GM12878 (cell line): ENCODE results near the gene HMCES. TPM values are rescaled to one million over a fixed set of nuclear protein-coding genes. Genes with fewer than 3 reads are reported as not detected.
"Not testable (repeated sequence)": the region's sequence is repeated elsewhere in the genome, so short reads cannot be mapped to it uniquely, and the experiment has no call there.

Experiments used
- ATAC-seq: fragments of 200-7000 bp; cut with Tn5 transposase; 3 replicates; pipeline ENCODE4 v1.9.1; 2020; ENCODE audit warnings: mild to moderate bottlenecking, moderate library complexity
- BruUV-seq: library from RNA; stranded (reverse); fragments of 400-500 nt; replicated peaks from 2 replicates; lab custom pipeline; 2021; lab: Mats Ljungman, UMichigan
- CTCF ChIA-PET: fragments of 300-600 bp; sonication (Branson Sonifier 250); formaldehyde crosslinking; extraction: SDS; loops from one replicate; lab custom pipeline; 2021; ENCODE audit warnings: inconsistent platforms; lab: Yijun Ruan, JAX
- POLR2A ChIA-PET: fragments of 350-600 bp; formaldehyde crosslinking; extraction: SDS; loops from one replicate; lab custom pipeline; 2021; ENCODE audit warnings: inconsistent platforms; lab: Charles Lee
- RAD21 ChIA-PET: fragments of 300-600 bp; sonication (Branson Sonifier 250); formaldehyde crosslinking; loops from one replicate; lab custom pipeline; 2023; ENCODE audit warnings: antibody characterized with exemption; ENCODE audit not compliant: unreplicated experiment; lab: Charles Lee
- SMC1A ChIA-PET: fragments of 300-600 bp; sonication (Branson Sonifier 250); formaldehyde crosslinking; loops from one replicate; lab custom pipeline; 2023; ENCODE audit not compliant: unreplicated experiment, uncharacterized antibody; lab: Charles Lee
- DNase-seq: peaks from one replicate; pipeline ENCODE4 v3.0.0-alpha.2; 2011; ENCODE audit warnings: low read depth, low spot score
- FAIRE-seq: peaks from 3 replicates; lab custom pipeline; 2011; peaks lifted over from hg19 to GRCh38; lab: Jason Lieb, UNC
- H2AFZ ChIP-seq: 2 replicates; pipeline ENCODE4 v1.6.0; 2011; ENCODE audit warnings: low read depth, low read length, control low read depth; ENCODE audit not compliant: control insufficient read depth
- H3K27ac ChIP-seq: 2 replicates; pipeline ENCODE4 v1.5.1; 2011; ENCODE audit warnings: control low read depth; ENCODE audit not compliant: control insufficient read depth, insufficient read depth
- H3K27me3 ChIP-seq, 2 experiments: replicated peaks in 1 of 2; 2 replicates each; pipeline versions ENCODE4 v1.6.0 to v1.6.1; 2011; ENCODE audit warnings: low read length in 1 of 2; ENCODE audit not compliant: control insufficient read depth in 2 of 2, insufficient read depth in 2 of 2
- H3K36me3 ChIP-seq, 2 experiments: 2 replicates each; pipeline ENCODE4 v1.5.1; 2011; ENCODE audit warnings: low read length in 1 of 2; ENCODE audit not compliant: control insufficient read depth in 2 of 2, insufficient read depth in 2 of 2
- H3K4me1 ChIP-seq: 2 replicates; pipeline ENCODE4 v1.6.1; 2011; ENCODE audit warnings: mild to moderate bottlenecking, low read length, moderate library complexity, mixed read lengths; ENCODE audit not compliant: control insufficient read depth, insufficient read depth
- H3K4me2 ChIP-seq: 2 replicates; pipeline ENCODE4 v1.6.0; 2011; ENCODE audit warnings: control low read depth; ENCODE audit not compliant: control insufficient read depth, insufficient read depth
- H3K4me3 ChIP-seq: fragments of 200-600 bp; sonication (generic); 2 replicates; pipeline ENCODE4 v1.5.1; 2016
- H3K79me2 ChIP-seq: 2 replicates; pipeline ENCODE4 v1.6.0; 2011; ENCODE audit warnings: low read length; ENCODE audit not compliant: control insufficient read depth, insufficient read depth
- H3K9ac ChIP-seq: 2 replicates; pipeline ENCODE4 v1.8.0; 2011; ENCODE audit warnings: low read length, control low read depth, mixed read lengths; ENCODE audit not compliant: control insufficient read depth, insufficient read depth
- H3K9me3 ChIP-seq: replicated peaks from 3 replicates; pipeline ENCODE4 v1.5.1; 2011; ENCODE audit warnings: mild to moderate bottlenecking, low read length; ENCODE audit not compliant: control insufficient read depth, insufficient read depth
- H4K20me1 ChIP-seq: 2 replicates; pipeline ENCODE4 v1.6.0; 2011; ENCODE audit not compliant: control insufficient read depth, insufficient read depth
- GABPA ChIP-seq: IDR thresholded peaks from 2 replicates; pipeline ENCODE4 v1.6.1; 2014; ENCODE audit warnings: antibody characterized with exemption, low read depth, mild to moderate bottlenecking, inconsistent platforms
- POLR2A ChIP-seq: IDR thresholded peaks from 2 replicates; pipeline ENCODE4 v1.6.1; 2011; ENCODE audit warnings: low read depth, mild to moderate bottlenecking, low read length
- WGBS: methylation state at CpG from one replicate; pipeline ENCODE4 v1.1.6; 2016; ENCODE audit warnings: low lambda C conversion rate; ENCODE audit not compliant: insufficient replicate concordance, insufficient coverage; ENCODE audit errors: missing lambda C conversion rate; 5-methylcytosine and 5-hydroxymethylcytosine counted together
- in situ Hi-C: fragments of 300-500 bp; cut with MboI; formaldehyde crosslinking; loops from 9 replicates; pipeline ENCODE4 v1.14.3; 2018; ENCODE audit warnings: mixed read lengths
- intact Hi-C: fragments of 100-400 bp; cut with micrococcal nuclease; formaldehyde crosslinking; loops from one replicate; pipeline ENCODE4 v1.14.2; 2022; ENCODE audit not compliant: unreplicated experiment
- polyA plus RNA-seq, 11 experiments: library from polyadenylated mRNA; depleted of rRNA in 4 of 11; unstranded in 6 of 11; stranded (reverse) in 5 of 11; fragments of >200 nt; fragmentation: Nextera tagmentation in 4 of 11; fragmentation: Illumina TruSeq in 1 of 11; extraction: Ambion mirVana in 4 of 11; extraction: Trizol in 1 of 11; gene quantifications; 1 replicate in 1 of 11; 2 replicates in 10 of 11; pipeline versions ENCODE4 v1.2.1 to v1.2.3, GENCODE V29; 2011 to 2016; ENCODE audit warnings: inconsistent platforms in 2 of 11, missing spikeins in 2 of 11, low read depth in 1 of 11
- total RNA-seq, 4 experiments: library from RNA; depleted of rRNA in 3 of 4; stranded (reverse); fragments of >200 nt in 3 of 4; fragmentation: Illumina TruSeq in 1 of 4; extraction: Trizol in 1 of 4; gene quantifications; 2 replicates each; pipeline versions ENCODE4 v1.2.1 to v1.2.3, GENCODE V29; 2013 to 2021
- TF ChIP-seq, protein P1 (sequence below): fragments of 450-650 bp; IDR thresholded peaks from 2 replicates; pipeline ENCODE4 v1.6.1; 2017; ENCODE audit warnings: antibody characterized with exemption, mild to moderate bottlenecking, moderate library complexity

HMCES gene
- total and polyA plus RNA-seq, 10 of the 15 experiments (the other 5 are each of a cell fraction or from before 2014, with no cell fraction given) = 12.4 to 49.8 (median 27.0) TPM

DNA sequence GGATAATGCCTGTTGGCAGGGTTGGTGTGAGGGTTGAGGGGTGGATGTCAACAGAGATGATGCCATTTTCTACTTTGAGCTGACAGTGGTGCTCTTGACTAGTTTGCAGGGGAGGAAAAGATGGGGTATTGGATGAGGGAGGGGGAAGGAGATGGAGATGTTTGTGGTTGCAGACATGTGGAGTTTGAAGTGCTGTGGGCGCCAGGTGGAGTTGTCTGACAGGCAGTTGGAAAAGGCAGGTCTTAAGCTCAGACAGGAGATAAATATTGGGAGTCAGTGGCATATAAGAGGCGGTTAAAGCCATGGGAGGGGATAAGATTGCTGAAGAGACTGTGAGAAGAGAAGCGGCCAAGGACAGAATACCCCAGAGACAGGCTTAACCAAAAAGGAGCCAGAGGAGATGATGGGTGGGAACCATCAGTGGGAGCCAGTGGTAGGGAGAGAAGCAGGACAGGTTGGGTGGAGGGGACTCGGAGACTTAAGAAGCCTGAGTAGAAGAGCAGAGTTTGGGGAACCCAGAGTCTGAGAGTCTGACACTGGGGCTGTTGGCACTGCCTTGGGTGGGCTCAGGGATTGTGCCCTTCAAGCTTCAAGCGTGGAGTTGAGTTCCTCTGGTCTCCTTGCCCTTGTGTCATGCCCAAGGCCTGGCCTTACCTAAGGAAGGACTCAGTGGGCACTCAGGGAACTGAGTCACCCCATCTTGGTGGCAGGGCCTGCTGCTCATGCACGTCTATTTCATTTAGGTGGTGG lies 15.3 kb upstream of the HMCES start:
- intact Hi-C loops = no loop called here
- H3K27me3 ChIP-seq = no peaks in the 10 kb centered on the region
- no peak overlapping the region for H3K4me2 ChIP-seq
- H3K9me3 ChIP-seq = no peaks in the 10 kb centered on the region
- SMC1A ChIA-PET = no interaction called here
- CTCF ChIA-PET = interaction anchor here (1.0 kb wide), 1 partner anchor 10 kb away, joined by 3 read pairs; no protein-coding TSS in a partner anchor
- DNase-seq = no peak
- no peak for ATAC-seq
- H2AFZ ChIP-seq = no peak overlapping the region
- no peaks in the 10 kb centered on the region for H3K79me2 ChIP-seq
- H3K36me3 ChIP-seq = peaks cover 25 to 64% of the 10 kb centered on the region in 2 experiments
- TF ChIP-seq GABPA (no peak), POLR2A (0 out of 2 replicates have a peak, but pooled peaks have one; percentile 33)
- TF ChIP-seq, protein P1, sequence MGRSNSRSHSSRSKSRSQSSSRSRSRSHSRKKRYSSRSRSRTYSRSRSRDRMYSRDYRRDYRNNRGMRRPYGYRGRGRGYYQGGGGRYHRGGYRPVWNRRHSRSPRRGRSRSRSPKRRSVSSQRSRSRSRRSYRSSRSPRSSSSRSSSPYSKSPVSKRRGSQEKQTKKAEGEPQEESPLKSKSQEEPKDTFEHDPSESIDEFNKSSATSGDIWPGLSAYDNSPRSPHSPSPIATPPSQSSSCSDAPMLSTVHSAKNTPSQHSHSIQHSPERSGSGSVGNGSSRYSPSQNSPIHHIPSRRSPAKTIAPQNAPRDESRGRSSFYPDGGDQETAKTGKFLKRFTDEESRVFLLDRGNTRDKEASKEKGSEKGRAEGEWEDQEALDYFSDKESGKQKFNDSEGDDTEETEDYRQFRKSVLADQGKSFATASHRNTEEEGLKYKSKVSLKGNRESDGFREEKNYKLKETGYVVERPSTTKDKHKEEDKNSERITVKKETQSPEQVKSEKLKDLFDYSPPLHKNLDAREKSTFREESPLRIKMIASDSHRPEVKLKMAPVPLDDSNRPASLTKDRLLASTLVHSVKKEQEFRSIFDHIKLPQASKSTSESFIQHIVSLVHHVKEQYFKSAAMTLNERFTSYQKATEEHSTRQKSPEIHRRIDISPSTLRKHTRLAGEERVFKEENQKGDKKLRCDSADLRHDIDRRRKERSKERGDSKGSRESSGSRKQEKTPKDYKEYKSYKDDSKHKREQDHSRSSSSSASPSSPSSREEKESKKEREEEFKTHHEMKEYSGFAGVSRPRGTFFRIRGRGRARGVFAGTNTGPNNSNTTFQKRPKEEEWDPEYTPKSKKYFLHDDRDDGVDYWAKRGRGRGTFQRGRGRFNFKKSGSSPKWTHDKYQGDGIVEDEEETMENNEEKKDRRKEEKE = no peak
- in situ Hi-C loops = no loop called here
- WGBS = 93% methylated on average over 6 of the region's 6 CpGs
- no peak overlapping the region for H3K4me3 ChIP-seq
- no peak for FAIRE-seq
- H3K9ac ChIP-seq = no peak overlapping the region
- H3K27ac ChIP-seq = no peak overlapping the region
- no peaks in the 10 kb centered on the region for H3K4me1 ChIP-seq
- no peaks in the 10 kb centered on the region; the same call in 1 of the 2 replicates for H4K20me1 ChIP-seq
- RAD21 ChIA-PET = interaction anchor here (0.5 kb wide), 1 partner anchor 10 kb away, joined by 3 read pairs; no protein-coding TSS in a partner anchor
- BruUV-seq = no TSS peak
- POLR2A ChIA-PET = no interaction called here

DNA sequence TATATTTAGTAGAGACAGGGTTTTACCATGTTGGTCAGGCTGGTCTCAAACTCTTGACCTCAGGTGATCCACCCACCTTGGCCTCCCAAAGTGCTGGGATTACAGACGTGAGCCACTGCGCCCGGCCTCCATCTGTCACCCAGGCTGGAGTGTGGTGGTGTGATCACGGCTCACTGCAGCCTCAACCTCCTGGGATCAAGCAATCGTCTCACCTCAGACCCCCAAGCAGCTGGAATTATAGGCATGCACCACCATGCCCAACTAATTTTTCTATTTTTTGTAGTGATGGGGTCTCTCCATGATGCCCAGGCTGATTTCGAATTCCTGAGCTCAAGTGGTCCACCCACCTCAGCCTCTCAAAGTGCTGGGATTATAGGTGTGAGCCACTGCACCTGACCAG lies 13.7 kb upstream of the HMCES start:
- RAD21 ChIA-PET, H2AFZ ChIP-seq, in situ Hi-C loops, H3K27ac ChIP-seq, H3K4me1 ChIP-seq, H3K27me3 ChIP-seq, BruUV-seq, FAIRE-seq, H3K4me2 ChIP-seq, ATAC-seq, H3K9ac ChIP-seq, H3K9me3 ChIP-seq, H3K79me2 ChIP-seq, H4K20me1 ChIP-seq, DNase-seq, SMC1A ChIA-PET, intact Hi-C loops, H3K4me3 ChIP-seq: not testable (repeated sequence)
- POLR2A ChIA-PET = interaction anchor here (1.0 kb wide), 1 partner anchor 13 kb away, joined by 4 read pairs; no protein-coding TSS in a partner anchor
- peaks cover 25 to 63% of the 10 kb centered on the region in 2 experiments for H3K36me3 ChIP-seq
- 99% methylated on average over 6 of the region's 6 CpGs for WGBS
- CTCF ChIA-PET = interaction anchor here (0.9 to 1.3 kb wide), 2 partner anchors 53 to 225 kb away, joined by 3 read pairs; no protein-coding TSS in a partner anchor
